H1 (cell line): ENCODE data around the gene CAPG. TPM values are rescaled to one million over a fixed set of nuclear protein-coding genes. Genes with fewer than 3 reads are reported as not detected.

Experiments
- BCL11A ChIP-seq, 2 experiments: IDR thresholded peaks; one replicate each; pipeline ENCODE4 v1.6.1; 2011; ENCODE audit warnings: low read depth in 2 of 2, low read length in 2 of 2, mild to moderate bottlenecking in 2 of 2
- CBX5 ChIP-seq: fragments of 300-800, 300-1000 bp; sonication (generic); IDR thresholded peaks from 2 replicates; pipeline ENCODE4 v1.7.1; 2016; ENCODE audit warnings: antibody characterized with exemption, low read length, low read depth
- RFX5 ChIP-seq: IDR thresholded peaks from 2 replicates; pipeline ENCODE4 v1.6.1; 2011; ENCODE audit warnings: low read depth, low read length, improper control_type of control experiment, borderline replicate concordance
- RNF2 ChIP-seq: fragments of 200-900, 300-1000 bp; sonication (generic); IDR thresholded peaks from 2 replicates; pipeline ENCODE4 v1.7.1; 2016; ENCODE audit warnings: borderline replicate concordance, low read depth, mild to moderate bottlenecking, antibody characterized with exemption, low read length; ENCODE audit not compliant: poor library complexity, severe bottlenecking; ENCODE audit errors: missing control alignments
- polyA plus RNA-seq, 7 experiments: library from polyadenylated mRNA; depleted of rRNA in 3 of 7; stranded (reverse) in 5 of 7; unstranded in 2 of 7; fragments of >200 nt in 5 of 7; fragments of 200-250 nt in 2 of 7; gene quantifications; 1 replicate in 5 of 7; 2 replicates in 1 of 7; 4 replicates in 1 of 7; pipeline versions ENCODE4 v1.2.1 to v1.2.3, GENCODE V29; 2011 to 2013; ENCODE audit warnings: missing spikeins in 2 of 7, mixed read lengths in 2 of 7
- total RNA-seq: library from RNA; stranded (reverse); fragmentation: NEBNext Ultra II Directional; extraction: Animal tissue kit (Norgen Biotek cat#: 25700); gene quantifications from 2 replicates; pipeline ENCODE4 v1.2.1, GENCODE V29; 2021
- TF ChIP-seq, protein P1 (sequence below): fragments of 300-600 bp; sonication (generic); IDR thresholded peaks from 2 replicates; pipeline ENCODE4 v1.7.1; 2012; ENCODE audit warnings: low read length, moderate library complexity, mild to moderate bottlenecking, inconsistent platforms; ENCODE audit not compliant: insufficient replicate concordance
- TF ChIP-seq, protein P2 (sequence below): IDR thresholded peaks from 2 replicates; pipeline ENCODE4 v1.6.1; 2012; ENCODE audit warnings: inconsistent platforms

The CAPG gene
- total and polyA plus RNA-seq, 2 of the 8 experiments (the other 6 are each of a cell fraction or from before 2014, with no cell fraction given): 80.5 to 89.0 TPM

GRCh38 chr2:85444629-85445172 is 34.5 kb upstream of the CAPG start (continued):
- TF ChIP-seq, protein P1, sequence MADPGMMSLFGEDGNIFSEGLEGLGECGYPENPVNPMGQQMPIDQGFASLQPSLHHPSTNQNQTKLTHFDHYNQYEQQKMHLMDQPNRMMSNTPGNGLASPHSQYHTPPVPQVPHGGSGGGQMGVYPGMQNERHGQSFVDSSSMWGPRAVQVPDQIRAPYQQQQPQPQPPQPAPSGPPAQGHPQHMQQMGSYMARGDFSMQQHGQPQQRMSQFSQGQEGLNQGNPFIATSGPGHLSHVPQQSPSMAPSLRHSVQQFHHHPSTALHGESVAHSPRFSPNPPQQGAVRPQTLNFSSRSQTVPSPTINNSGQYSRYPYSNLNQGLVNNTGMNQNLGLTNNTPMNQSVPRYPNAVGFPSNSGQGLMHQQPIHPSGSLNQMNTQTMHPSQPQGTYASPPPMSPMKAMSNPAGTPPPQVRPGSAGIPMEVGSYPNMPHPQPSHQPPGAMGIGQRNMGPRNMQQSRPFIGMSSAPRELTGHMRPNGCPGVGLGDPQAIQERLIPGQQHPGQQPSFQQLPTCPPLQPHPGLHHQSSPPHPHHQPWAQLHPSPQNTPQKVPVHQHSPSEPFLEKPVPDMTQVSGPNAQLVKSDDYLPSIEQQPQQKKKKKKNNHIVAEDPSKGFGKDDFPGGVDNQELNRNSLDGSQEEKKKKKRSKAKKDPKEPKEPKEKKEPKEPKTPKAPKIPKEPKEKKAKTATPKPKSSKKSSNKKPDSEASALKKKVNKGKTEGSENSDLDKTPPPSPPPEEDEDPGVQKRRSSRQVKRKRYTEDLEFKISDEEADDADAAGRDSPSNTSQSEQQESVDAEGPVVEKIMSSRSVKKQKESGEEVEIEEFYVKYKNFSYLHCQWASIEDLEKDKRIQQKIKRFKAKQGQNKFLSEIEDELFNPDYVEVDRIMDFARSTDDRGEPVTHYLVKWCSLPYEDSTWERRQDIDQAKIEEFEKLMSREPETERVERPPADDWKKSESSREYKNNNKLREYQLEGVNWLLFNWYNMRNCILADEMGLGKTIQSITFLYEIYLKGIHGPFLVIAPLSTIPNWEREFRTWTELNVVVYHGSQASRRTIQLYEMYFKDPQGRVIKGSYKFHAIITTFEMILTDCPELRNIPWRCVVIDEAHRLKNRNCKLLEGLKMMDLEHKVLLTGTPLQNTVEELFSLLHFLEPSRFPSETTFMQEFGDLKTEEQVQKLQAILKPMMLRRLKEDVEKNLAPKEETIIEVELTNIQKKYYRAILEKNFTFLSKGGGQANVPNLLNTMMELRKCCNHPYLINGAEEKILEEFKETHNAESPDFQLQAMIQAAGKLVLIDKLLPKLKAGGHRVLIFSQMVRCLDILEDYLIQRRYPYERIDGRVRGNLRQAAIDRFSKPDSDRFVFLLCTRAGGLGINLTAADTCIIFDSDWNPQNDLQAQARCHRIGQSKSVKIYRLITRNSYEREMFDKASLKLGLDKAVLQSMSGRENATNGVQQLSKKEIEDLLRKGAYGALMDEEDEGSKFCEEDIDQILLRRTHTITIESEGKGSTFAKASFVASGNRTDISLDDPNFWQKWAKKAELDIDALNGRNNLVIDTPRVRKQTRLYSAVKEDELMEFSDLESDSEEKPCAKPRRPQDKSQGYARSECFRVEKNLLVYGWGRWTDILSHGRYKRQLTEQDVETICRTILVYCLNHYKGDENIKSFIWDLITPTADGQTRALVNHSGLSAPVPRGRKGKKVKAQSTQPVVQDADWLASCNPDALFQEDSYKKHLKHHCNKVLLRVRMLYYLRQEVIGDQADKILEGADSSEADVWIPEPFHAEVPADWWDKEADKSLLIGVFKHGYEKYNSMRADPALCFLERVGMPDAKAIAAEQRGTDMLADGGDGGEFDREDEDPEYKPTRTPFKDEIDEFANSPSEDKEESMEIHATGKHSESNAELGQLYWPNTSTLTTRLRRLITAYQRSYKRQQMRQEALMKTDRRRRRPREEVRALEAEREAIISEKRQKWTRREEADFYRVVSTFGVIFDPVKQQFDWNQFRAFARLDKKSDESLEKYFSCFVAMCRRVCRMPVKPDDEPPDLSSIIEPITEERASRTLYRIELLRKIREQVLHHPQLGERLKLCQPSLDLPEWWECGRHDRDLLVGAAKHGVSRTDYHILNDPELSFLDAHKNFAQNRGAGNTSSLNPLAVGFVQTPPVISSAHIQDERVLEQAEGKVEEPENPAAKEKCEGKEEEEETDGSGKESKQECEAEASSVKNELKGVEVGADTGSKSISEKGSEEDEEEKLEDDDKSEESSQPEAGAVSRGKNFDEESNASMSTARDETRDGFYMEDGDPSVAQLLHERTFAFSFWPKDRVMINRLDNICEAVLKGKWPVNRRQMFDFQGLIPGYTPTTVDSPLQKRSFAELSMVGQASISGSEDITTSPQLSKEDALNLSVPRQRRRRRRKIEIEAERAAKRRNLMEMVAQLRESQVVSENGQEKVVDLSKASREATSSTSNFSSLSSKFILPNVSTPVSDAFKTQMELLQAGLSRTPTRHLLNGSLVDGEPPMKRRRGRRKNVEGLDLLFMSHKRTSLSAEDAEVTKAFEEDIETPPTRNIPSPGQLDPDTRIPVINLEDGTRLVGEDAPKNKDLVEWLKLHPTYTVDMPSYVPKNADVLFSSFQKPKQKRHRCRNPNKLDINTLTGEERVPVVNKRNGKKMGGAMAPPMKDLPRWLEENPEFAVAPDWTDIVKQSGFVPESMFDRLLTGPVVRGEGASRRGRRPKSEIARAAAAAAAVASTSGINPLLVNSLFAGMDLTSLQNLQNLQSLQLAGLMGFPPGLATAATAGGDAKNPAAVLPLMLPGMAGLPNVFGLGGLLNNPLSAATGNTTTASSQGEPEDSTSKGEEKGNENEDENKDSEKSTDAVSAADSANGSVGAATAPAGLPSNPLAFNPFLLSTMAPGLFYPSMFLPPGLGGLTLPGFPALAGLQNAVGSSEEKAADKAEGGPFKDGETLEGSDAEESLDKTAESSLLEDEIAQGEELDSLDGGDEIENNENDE: no peak
- TF ChIP-seq CBX5 (no peak), RNF2 (no peak), RFX5 (no peak), BCL11A (IDR thresholded peaks at IDR 0.05; ENCODE audit: low read depth in 2 of 2, low read length in 2 of 2) (no peak)
- TF ChIP-seq, protein P2, sequence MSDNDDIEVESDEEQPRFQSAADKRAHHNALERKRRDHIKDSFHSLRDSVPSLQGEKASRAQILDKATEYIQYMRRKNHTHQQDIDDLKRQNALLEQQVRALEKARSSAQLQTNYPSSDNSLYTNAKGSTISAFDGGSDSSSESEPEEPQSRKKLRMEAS: no peak
